Thyroid gland (tissue), 4 donors: ENCODE data around the gene PUS7L.

Experiments
- POLR2A ChIP-seq, 2 donors: fragments of 450-650 bp; IDR thresholded peaks; one replicate each; pipeline ENCODE4 v1.6.1; 2017; ENCODE audit warnings: antibody characterized with exemption in 2 of 2, mild to moderate bottlenecking in 2 of 2, moderate library complexity in 1 of 2
- TF ChIP-seq, protein P1 (sequence below), 6 experiments: fragments of 200-600 bp in 3 of 6; fragments of 450-650 bp in 3 of 6; sonication (generic) in 3 of 6; IDR thresholded peaks; one replicate each; pipeline ENCODE4 v1.5.1; 2016 to 2019; ENCODE audit warnings: antibody characterized with exemption in 6 of 6, mild to moderate bottlenecking in 2 of 6, inconsistent platforms in 1 of 6, moderate library complexity in 1 of 6

DNA sequence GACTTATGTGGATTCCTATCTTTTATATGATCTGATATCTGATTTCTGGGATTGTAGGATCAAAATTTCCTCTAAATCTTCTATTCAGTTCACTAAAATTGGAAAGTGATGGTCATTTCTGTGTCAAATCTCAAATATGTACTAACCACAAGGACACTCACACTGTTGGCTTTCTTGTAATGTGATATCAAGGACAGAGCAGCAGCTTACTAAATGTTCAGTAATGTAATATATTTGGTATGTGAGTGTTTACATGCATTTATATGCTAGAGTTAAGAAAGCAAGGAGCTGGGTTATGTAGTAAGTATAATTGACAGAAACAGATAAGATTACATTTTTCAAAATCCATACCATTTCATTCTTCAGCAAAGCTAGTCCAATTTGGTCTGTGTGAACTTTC is 16.5 kb downstream of the PUS7L start:
- TF ChIP-seq POLR2A (IDR thresholded peaks at IDR 0.05) = no peak
- TF ChIP-seq, protein P1, sequence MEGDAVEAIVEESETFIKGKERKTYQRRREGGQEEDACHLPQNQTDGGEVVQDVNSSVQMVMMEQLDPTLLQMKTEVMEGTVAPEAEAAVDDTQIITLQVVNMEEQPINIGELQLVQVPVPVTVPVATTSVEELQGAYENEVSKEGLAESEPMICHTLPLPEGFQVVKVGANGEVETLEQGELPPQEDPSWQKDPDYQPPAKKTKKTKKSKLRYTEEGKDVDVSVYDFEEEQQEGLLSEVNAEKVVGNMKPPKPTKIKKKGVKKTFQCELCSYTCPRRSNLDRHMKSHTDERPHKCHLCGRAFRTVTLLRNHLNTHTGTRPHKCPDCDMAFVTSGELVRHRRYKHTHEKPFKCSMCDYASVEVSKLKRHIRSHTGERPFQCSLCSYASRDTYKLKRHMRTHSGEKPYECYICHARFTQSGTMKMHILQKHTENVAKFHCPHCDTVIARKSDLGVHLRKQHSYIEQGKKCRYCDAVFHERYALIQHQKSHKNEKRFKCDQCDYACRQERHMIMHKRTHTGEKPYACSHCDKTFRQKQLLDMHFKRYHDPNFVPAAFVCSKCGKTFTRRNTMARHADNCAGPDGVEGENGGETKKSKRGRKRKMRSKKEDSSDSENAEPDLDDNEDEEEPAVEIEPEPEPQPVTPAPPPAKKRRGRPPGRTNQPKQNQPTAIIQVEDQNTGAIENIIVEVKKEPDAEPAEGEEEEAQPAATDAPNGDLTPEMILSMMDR (IDR thresholded peaks at IDR 0.05) = no peak
